RWPE1 (cell line): ENCODE results near the gene GNGT1.

Experiments used
- CTCF ChIA-PET: fragments of 350-600 bp; sonication (Branson Sonifier 250); formaldehyde crosslinking; extraction: SDS; loops from one replicate; lab custom pipeline; 2021; lab: Yijun Ruan, JAX
- POLR2A ChIA-PET: fragments of 400-600 bp; formaldehyde crosslinking; extraction: SDS; loops from one replicate; lab custom pipeline; 2020; ENCODE audit warnings: antibody characterized with exemption; ENCODE audit not compliant: low non-redundant PET; lab: Yijun Ruan, JAX
- DNase-seq: peaks from one replicate; pipeline ENCODE4 v3.0.0; 2012; ENCODE audit warnings: low spot score
- H3K27ac ChIP-seq: fragments of 450-650 bp; 2 replicates; pipeline ENCODE4 v1.5.1; 2017
- TF ChIP-seq, protein P1 (sequence below): fragments of 450-650 bp; conservative IDR thresholded peaks from 2 replicates; pipeline ENCODE4 v1.5.1; 2017; ENCODE audit warnings: low read depth, mild to moderate bottlenecking

GNGT1 gene

DNA sequence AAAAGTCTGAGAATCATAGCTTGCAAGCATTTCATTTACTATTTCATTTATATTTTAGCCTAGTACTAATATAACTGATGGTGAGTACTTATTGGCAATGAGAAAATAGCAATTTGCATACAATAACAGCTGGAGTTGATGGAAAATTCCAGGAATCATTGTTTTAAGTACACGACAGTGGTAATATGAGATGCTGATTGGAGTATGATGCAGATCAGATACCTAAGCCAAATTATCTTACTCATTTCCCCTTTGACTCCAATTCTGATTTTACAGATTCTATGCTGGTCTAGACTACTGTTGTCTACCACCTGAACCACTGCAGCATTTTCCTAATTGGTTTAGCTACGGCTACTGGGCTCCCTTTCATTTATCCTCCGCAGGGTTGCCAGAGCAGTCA, 51.8 kb downstream of the GNGT1 start:
- TF ChIP-seq, protein P1, sequence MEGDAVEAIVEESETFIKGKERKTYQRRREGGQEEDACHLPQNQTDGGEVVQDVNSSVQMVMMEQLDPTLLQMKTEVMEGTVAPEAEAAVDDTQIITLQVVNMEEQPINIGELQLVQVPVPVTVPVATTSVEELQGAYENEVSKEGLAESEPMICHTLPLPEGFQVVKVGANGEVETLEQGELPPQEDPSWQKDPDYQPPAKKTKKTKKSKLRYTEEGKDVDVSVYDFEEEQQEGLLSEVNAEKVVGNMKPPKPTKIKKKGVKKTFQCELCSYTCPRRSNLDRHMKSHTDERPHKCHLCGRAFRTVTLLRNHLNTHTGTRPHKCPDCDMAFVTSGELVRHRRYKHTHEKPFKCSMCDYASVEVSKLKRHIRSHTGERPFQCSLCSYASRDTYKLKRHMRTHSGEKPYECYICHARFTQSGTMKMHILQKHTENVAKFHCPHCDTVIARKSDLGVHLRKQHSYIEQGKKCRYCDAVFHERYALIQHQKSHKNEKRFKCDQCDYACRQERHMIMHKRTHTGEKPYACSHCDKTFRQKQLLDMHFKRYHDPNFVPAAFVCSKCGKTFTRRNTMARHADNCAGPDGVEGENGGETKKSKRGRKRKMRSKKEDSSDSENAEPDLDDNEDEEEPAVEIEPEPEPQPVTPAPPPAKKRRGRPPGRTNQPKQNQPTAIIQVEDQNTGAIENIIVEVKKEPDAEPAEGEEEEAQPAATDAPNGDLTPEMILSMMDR: no peak
- ChIA-PET CTCF (no interaction called here), POLR2A (no interaction called here)
- no peak for DNase-seq
- no peak overlapping the region for H3K27ac ChIP-seq

DNA sequence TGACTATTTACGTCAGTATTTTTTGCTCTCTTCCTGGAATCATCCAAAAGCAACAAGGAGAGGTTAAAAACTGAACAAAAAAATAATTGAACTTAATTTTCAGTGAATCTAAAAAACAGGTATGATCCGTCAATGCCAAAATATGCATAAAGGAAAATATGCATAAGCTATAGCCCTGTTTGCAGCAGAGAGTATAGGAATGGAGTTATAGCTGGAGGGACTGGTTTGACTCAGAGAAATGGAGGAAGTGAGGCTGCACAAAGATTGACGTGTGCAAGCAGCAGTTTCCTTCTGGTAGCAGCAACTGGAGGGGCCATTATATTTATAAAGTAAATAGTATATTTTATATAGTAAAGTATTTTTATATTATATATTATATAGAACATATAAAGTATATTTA, 52.3 kb downstream of the GNGT1 start:
- TF ChIP-seq, protein P1: no peak
- ChIA-PET CTCF (no interaction called here), POLR2A (no interaction called here)
- DNase-seq: no peak
- H3K27ac ChIP-seq: no peak overlapping the region
